Measurements from ENCODE around the gene ZNF574.

DNA sequence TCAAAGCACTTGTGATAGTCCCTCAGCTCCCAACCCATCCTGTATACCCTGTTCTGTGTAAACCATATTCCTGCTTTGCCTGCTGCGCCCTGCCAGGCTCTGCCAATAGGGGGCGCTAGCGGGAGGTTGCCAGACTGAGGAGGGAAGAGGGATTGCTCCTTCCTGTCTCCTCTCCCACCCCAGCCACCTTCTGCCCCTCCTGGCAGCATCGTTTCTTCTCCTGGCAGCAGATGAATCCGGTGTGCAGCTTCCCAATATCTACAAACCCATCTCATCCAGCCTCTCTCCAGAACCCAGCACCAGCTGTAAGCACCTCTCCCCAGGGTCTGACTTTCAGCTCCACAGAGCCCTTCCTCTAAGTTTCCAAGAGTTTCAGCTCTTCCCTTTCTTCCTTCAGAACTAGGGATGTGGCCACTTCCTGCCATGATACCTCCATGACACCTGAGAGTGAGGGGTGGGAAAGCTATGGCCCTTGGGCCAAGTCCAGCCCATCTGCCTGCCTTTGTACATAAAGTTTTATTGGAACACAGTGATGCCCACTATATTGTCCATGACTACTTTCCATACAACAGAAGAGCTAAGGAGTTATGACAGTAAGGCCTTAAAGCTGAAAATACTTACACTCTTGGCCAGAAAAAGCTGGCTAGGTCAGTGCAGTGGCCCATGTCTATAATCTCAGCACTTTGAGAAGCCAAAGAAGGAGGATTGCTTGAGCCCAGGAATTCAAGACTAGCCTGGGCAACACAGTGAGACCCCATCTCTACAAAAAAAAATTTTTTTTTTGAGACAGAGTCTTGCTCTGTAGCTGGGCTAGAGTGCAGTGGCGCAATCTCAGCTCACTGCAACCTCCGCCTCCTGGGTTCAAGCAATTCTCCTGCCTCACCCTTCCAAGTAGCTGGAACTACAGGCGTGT is 47.4 kb upstream of the ZNF574 start:
- no peak for TF ChIP-seq JUND (IDR thresholded peaks at IDR 0.05)
- TF ChIP-seq, protein P1, sequence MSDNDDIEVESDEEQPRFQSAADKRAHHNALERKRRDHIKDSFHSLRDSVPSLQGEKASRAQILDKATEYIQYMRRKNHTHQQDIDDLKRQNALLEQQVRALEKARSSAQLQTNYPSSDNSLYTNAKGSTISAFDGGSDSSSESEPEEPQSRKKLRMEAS (IDR thresholded peaks at IDR 0.05) = 0 out of 2 replicates have a peak, but pooled peaks have one; percentile 43
- TF ChIP-seq, protein P2, sequence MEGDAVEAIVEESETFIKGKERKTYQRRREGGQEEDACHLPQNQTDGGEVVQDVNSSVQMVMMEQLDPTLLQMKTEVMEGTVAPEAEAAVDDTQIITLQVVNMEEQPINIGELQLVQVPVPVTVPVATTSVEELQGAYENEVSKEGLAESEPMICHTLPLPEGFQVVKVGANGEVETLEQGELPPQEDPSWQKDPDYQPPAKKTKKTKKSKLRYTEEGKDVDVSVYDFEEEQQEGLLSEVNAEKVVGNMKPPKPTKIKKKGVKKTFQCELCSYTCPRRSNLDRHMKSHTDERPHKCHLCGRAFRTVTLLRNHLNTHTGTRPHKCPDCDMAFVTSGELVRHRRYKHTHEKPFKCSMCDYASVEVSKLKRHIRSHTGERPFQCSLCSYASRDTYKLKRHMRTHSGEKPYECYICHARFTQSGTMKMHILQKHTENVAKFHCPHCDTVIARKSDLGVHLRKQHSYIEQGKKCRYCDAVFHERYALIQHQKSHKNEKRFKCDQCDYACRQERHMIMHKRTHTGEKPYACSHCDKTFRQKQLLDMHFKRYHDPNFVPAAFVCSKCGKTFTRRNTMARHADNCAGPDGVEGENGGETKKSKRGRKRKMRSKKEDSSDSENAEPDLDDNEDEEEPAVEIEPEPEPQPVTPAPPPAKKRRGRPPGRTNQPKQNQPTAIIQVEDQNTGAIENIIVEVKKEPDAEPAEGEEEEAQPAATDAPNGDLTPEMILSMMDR (IDR thresholded peaks at IDR 0.05 in 2 of 3, conservative IDR thresholded peaks at IDR 0.05 in 1 of 3; ENCODE audit: borderline replicate concordance in 1 of 3, insufficient read depth in 1 of 3, low read depth in 2 of 3, low read length in 2 of 3) = peak; percentile 78 to 99 (median 99)
- no peak for TF ChIP-seq POLR2A (IDR thresholded peaks at IDR 0.05; ENCODE audit: borderline replicate concordance, extremely low read depth, insufficient read depth, insufficient read length)
- peak; percentile 31; the same call in 1 of the 2 replicates for TF ChIP-seq RAD21 (IDR thresholded peaks at IDR 0.05; ENCODE audit: low read depth)
- peak; percentile 66 for TF ChIP-seq YY1 (IDR thresholded peaks at IDR 0.05; ENCODE audit: extremely low read depth, insufficient replicate concordance, low read depth, low read length)
- no peak for TF ChIP-seq SIN3A (IDR thresholded peaks at IDR 0.05; ENCODE audit: low read depth)
- no peak for TF ChIP-seq FOSL1 (IDR thresholded peaks at IDR 0.05; ENCODE audit: low read depth)
- TF ChIP-seq ZNF274 (IDR thresholded peaks at IDR 0.05; ENCODE audit: low read depth, low read length) = no peak
- no peak for TF ChIP-seq ZBTB33 (IDR thresholded peaks at IDR 0.05; ENCODE audit: extremely low read depth, insufficient replicate concordance, low read length)
- TF ChIP-seq POLR2AphosphoS5 (IDR thresholded peaks at IDR 0.05; ENCODE audit: low read depth, low read length) = peak; percentile 80
- TF ChIP-seq EZH2 (IDR thresholded peaks at IDR 0.05) = no peak

All from HCT116 (cell line).